CD4-positive, alpha-beta T cell treated with Interleukin-15 for 4 hours (primary cell): ENCODE measurements around the gene CBFA2T2.
"Not testable (repeated sequence)": the region's sequence is repeated elsewhere in the genome, so short reads cannot be mapped to it uniquely, and the experiment has no call there.

Experiments used
- DNase-seq: peaks from one replicate; pipeline ENCODE4 v3.0.0-alpha.2; 2020; ENCODE audit warnings: low spot score

CBFA2T2 gene

GRCh38 chr20:33626190-33626589 is 136.3 kb downstream of the CBFA2T2 start:
- no peak for DNase-seq

- no peak for DNase-seq
These were observed 137.8 kb downstream of the CBFA2T2 start for GRCh38 chr20:33627577-33628216.

- no peak for DNase-seq
These were observed 139.6 kb downstream of the CBFA2T2 start for GRCh38 chr20:33629533-33629932.

GRCh38 chr20:33629979-33630378 is 140.1 kb downstream of the CBFA2T2 start:
- no peak for DNase-seq

GRCh38 chr20:33630507-33630906 is 140.6 kb downstream of the CBFA2T2 start:
- no peak for DNase-seq

- DNase-seq, result not testable (repeated sequence)
These were observed 142.0 kb downstream of the CBFA2T2 start for GRCh38 chr20:33631910-33632309.

- DNase-seq, result no peak
These were observed 145.4 kb downstream of the CBFA2T2 start for GRCh38 chr20:33635341-33635740.

GRCh38 chr20:33636776-33637175 is 146.9 kb downstream of the CBFA2T2 start:
- no peak for DNase-seq

- DNase-seq, result no peak
These were observed 150.4 kb downstream of the CBFA2T2 start for GRCh38 chr20:33640287-33640686.

GRCh38 chr20:33644313-33645071 is 154.6 kb downstream of the CBFA2T2 start:
- DNase-seq, result no peak

GRCh38 chr20:33645072-33645358 is 155.1 kb downstream of the CBFA2T2 start:
- no peak for DNase-seq

- DNase-seq, result no peak
These were observed 155.5 kb downstream of the CBFA2T2 start for GRCh38 chr20:33645396-33645795.

- DNase-seq, result no peak
These were observed 156.3 kb downstream of the CBFA2T2 start for GRCh38 chr20:33646191-33646590.

GRCh38 chr20:33646959-33647602 is 157.2 kb downstream of the CBFA2T2 start:
- not testable (repeated sequence) for DNase-seq

- no peak for DNase-seq
These were observed 157.9 kb downstream of the CBFA2T2 start for GRCh38 chr20:33647603-33648395.

- DNase-seq, result no peak
These were observed 158.6 kb downstream of the CBFA2T2 start for GRCh38 chr20:33648396-33649004.

- no peak for DNase-seq
These were observed 159.3 kb downstream of the CBFA2T2 start for GRCh38 chr20:33649201-33649681.

- DNase-seq, result no peak
These were observed 160.3 kb downstream of the CBFA2T2 start for GRCh38 chr20:33650111-33650752.

GRCh38 chr20:33650753-33651561 is 161.1 kb downstream of the CBFA2T2 start:
- no peak for DNase-seq

GRCh38 chr20:33651562-33652048 is 161.7 kb downstream of the CBFA2T2 start:
- no peak for DNase-seq
